ENCODE data around the gene ANKRD24. TPM values are rescaled to one million over a fixed set of nuclear protein-coding genes. Genes with fewer than 3 reads are reported as not detected.
"Not testable (repeated sequence)": the region's sequence is repeated elsewhere in the genome, so short reads cannot be mapped to it uniquely, and the experiment has no call there.

ANKRD24 gene
- total and polyA plus RNA-seq, 8 donors: 0.58 to 2.3 (median 1.3) TPM

DNA sequence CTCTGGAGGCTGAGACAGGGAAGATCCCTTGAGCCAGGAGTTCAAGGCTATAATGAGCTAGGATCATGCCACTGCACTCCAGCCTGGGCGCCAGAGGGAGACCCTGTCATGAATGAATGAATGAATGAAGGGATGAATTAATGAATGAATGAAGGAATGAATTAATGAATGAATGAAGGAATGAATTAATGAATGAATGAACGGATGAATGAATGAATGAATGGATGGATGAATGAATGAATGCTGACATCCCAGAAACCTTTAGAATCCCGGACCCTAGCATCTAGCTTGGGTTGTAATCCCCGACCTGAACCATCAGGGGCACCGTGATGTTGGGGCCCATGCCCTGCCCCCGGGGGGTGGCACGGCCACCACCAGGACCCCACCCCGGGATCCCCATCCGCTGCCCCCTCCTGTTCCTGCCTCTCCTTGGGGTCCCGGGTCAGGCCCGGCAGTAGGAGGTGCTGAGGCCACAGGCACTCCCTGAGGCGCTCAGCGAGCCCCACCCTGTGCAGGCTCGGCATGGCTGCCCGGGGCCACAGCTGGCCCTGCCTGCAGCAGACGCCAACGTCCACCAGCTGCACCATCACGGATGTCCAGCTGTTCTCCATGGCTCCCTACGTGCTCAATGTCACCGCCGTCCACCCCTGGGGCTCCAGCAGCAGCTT lies 50.3 kb downstream of the ANKRD24 start:
- ATAC-seq: no peak

DNA sequence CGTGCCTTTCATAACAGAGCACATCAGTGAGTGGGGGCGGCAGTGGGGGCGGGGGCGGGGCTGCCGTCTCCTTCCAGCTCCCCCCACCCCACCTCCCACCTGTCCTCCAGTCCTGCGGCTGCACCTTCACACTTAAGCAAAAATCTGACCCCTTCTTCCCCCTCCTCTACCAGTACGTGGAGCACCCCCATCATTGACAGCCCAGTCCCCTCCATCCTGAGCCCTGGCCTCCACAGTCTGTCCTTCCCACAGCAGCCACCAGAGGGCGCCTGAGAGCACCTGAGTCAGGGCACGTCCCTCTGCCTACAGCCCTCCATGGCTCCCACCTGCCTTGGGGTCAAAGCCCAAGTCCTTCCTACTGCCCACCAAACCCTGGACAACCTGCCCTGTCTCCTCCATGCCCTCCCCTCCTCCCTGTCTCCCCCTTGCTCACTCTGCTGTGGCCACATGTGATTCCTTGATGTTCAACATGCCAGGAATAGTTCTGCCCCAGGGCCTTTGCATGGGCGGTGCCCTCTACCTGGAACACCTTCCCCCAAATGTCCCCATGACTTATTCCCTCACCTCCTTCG lies 50.9 kb downstream of the ANKRD24 start:
- Histone ChIP-seq H3K9me3 (no peaks in the 10 kb centered on the region), H3K4me1 (peaks cover 2 to 14% of the 10 kb centered on the region in 2 donors), H3K27ac (no peak overlapping the region), H3K4me3 (no peak overlapping the region), H3K27me3 (peaks cover 0 to 74% of the 10 kb centered on the region in 2 donors), H3K36me3 (no peaks in the 10 kb centered on the region)
- TF ChIP-seq, protein P1, sequence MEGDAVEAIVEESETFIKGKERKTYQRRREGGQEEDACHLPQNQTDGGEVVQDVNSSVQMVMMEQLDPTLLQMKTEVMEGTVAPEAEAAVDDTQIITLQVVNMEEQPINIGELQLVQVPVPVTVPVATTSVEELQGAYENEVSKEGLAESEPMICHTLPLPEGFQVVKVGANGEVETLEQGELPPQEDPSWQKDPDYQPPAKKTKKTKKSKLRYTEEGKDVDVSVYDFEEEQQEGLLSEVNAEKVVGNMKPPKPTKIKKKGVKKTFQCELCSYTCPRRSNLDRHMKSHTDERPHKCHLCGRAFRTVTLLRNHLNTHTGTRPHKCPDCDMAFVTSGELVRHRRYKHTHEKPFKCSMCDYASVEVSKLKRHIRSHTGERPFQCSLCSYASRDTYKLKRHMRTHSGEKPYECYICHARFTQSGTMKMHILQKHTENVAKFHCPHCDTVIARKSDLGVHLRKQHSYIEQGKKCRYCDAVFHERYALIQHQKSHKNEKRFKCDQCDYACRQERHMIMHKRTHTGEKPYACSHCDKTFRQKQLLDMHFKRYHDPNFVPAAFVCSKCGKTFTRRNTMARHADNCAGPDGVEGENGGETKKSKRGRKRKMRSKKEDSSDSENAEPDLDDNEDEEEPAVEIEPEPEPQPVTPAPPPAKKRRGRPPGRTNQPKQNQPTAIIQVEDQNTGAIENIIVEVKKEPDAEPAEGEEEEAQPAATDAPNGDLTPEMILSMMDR (IDR thresholded peaks at IDR 0.05): peak; percentile 28 to 76
- DNase-seq: peak in 2 of 4 donors; percentile 44 to 94
- peak; percentile 56 for ATAC-seq
- intact Hi-C loops (cut with DNase I): no loop called here

More for the DNA sequence above, 50.3 kb downstream of the ANKRD24 start:
- intact Hi-C loops (cut with DNase I): no loop called here
- DNase-seq: no peak
- Histone ChIP-seq H3K9me3 (no peaks in the 10 kb centered on the region), H3K36me3 (no peaks in the 10 kb centered on the region), H3K4me3 (no peak overlapping the region), H3K27me3 (peaks cover 0 to 76% of the 10 kb centered on the region in 2 donors), H3K4me1 (peaks cover 2 to 14% of the 10 kb centered on the region in 2 donors), H3K27ac (no peak overlapping the region)
- TF ChIP-seq, protein P1 (IDR thresholded peaks at IDR 0.05): no peak

DNA sequence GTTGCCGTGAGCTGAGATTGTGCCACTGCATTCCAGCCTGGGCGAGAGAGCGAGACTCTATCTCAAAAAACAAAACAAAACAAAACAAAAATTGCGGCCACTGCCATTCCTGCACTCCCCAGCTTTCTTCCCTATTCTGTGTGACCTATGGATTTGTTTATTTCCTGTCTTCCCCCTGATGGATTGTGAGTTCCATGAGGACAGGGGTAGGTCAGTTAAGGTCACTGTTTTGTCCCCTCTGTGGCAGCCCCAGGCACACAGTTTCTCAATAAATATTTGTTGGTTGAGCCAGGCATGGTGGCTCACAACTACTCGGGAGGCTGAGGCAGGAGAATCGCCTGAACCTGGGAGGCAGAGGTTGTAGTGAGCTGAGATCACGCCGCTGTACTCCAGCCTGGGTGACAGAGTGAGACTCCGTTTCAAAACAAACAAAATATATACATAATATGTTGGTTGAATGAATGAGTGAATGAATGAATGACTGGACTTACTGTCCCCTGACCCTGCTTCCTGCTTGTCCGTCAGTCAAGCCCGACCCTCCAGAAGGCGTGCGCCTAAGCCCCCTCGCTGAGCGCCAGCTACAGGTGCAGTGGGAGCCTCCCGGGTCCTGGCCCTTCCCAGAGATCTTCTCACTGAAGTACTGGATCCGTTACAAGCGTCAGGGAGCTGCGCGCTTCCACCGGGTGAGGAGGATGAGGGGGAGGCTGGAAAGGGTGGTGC lies 51.8 kb downstream of the ANKRD24 start:
- H3K36me3 ChIP-seq: no peaks in the 10 kb centered on the region
- no peak overlapping the region for H3K27ac ChIP-seq
- DNase-seq: no peak
- H3K9me3 ChIP-seq: no peaks in the 10 kb centered on the region
- H3K27me3 ChIP-seq: peaks cover 0 to 65% of the 10 kb centered on the region in 2 donors
- TF ChIP-seq, protein P1 (IDR thresholded peaks at IDR 0.05): no peak
- intact Hi-C loops (cut with DNase I): no loop called here
- peaks cover 2 to 5% of the 10 kb centered on the region in 2 donors for H3K4me1 ChIP-seq
- no peak overlapping the region for H3K4me3 ChIP-seq
- no peak for ATAC-seq

DNA sequence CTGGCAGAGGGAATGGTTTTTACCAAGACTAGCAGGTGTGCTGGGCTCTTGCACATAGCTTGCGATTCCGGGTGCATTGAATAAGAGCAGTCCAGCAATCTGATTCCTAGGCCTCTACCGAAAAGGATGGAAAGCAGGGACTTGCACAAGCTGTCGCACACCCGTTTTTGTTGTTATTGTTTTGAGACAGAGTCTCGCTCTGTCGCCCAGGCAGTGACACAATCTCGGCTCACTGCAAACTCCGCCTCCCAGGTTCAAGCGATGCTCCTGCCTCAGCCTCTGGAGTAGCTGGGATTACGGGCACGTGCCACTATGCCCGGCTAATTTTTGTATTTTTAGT lies 52.3 kb downstream of the ANKRD24 start:
- H3K4me3 ChIP-seq: no peak overlapping the region
- intact Hi-C loops (cut with DNase I): no loop called here
- no peak overlapping the region for H3K27ac ChIP-seq
- peaks cover 0 to 61% of the 10 kb centered on the region in 2 donors for H3K27me3 ChIP-seq
- no peaks in the 10 kb centered on the region for H3K4me1 ChIP-seq
- ATAC-seq (no peak), DNase-seq (no peak)
- no peaks in the 10 kb centered on the region for H3K9me3 ChIP-seq
- no peaks in the 10 kb centered on the region for H3K36me3 ChIP-seq
- TF ChIP-seq, protein P1 (IDR thresholded peaks at IDR 0.05): no peak

DNA sequence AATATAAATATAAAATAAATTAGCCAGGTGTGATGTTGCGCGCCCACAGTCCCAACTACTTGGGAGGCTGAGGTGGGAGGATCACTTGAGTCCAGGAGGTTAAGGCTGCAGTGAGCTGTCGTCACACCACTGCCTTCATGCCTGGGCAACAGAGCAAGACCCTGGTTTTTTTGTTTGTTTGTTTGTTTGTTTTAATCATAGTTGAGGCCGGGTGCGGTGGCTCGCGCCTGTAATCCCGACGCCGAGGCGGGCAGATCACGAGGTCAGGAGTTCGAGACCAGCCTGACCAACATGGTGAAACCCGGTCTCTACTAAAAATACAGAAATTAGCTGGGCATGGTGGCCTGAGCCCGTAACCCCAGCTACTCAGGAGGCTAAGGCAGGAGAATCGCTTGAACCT lies 55.0 kb downstream of the ANKRD24 start:
- Histone ChIP-seq H3K9me3 (peaks cover 0 to 14% of the 10 kb centered on the region in 2 donors), H3K27me3 (peaks cover 0 to 49% of the 10 kb centered on the region in 2 donors)
- DNase-seq; H3K27ac ChIP-seq; H3K36me3 ChIP-seq; ATAC-seq; intact Hi-C loops (cut with DNase I); H3K4me1 ChIP-seq; H3K4me3 ChIP-seq: not testable (repeated sequence)
